Endothelial cell of umbilical vein (primary cell): Measurements from ENCODE around the gene OTULINL.

Source experiments
- CTCF ChIP-seq, 2 donors: IDR thresholded peaks; 1 replicate in 1 of 2; 2 replicates in 1 of 2; pipeline ENCODE4 v1.5.1; 2011; ENCODE audit warnings: low read length in 2 of 2, mild to moderate bottlenecking in 2 of 2, moderate library complexity in 2 of 2, control low read depth in 1 of 2, inconsistent platforms in 1 of 2, low read depth in 1 of 2; ENCODE audit not compliant: insufficient read depth in 1 of 2; ENCODE audit errors: extremely low read depth in 1 of 2
- EZH2 ChIP-seq: IDR thresholded peaks from 2 replicates; pipeline ENCODE4 v1.6.1; 2012; ENCODE audit warnings: borderline replicate concordance, low read depth, mild to moderate bottlenecking, moderate library complexity, low read length, inconsistent platforms; ENCODE audit not compliant: severe bottlenecking
- FOS ChIP-seq: IDR thresholded peaks from 2 replicates; pipeline ENCODE4 v1.6.1; 2011; ENCODE audit warnings: mild to moderate bottlenecking, low read length, moderate library complexity, borderline replicate concordance; ENCODE audit not compliant: insufficient read depth
- MAX ChIP-seq: IDR thresholded peaks from 2 replicates; pipeline ENCODE4 v1.6.1; 2011; ENCODE audit not compliant: insufficient read depth, insufficient read length
- MYC ChIP-seq: IDR thresholded peaks from one replicate; pipeline ENCODE4 v1.6.1; 2011; ENCODE audit warnings: mild to moderate bottlenecking, low read depth, low read length
- POLR2A ChIP-seq: IDR thresholded peaks from 2 replicates; pipeline ENCODE4 v1.6.1; 2012; ENCODE audit warnings: low read depth, mild to moderate bottlenecking, control low read depth, low read length
- POLR2AphosphoS5 ChIP-seq: IDR thresholded peaks from 2 replicates; pipeline ENCODE4 v1.6.1; 2012; ENCODE audit warnings: low read depth, mild to moderate bottlenecking, control low read depth, low read length, moderate library complexity; ENCODE audit not compliant: insufficient read depth

- TF ChIP-seq POLR2A (no peak), EZH2 (no peak), CTCF (IDR thresholded peaks at IDR 0.05; ENCODE audit: extremely low read depth in 1 of 2, insufficient read depth in 1 of 2, low read depth in 1 of 2, low read length in 2 of 2) (no peak), POLR2AphosphoS5 (no peak), MAX (no peak), FOS (no peak), MYC (no peak)
Measured at GRCh38 chr5:14628346-14628745, 46.8 kb downstream of the OTULINL start.
